IMR-90 (cell line): ENCODE results near the gene NR1H4. TPM values are rescaled to one million over a fixed set of nuclear protein-coding genes. Genes with fewer than 3 reads are reported as not detected.

ENCODE experiments used
- ATAC-seq: fragments of 200-7000 bp; cut with Tn5 transposase; 2 replicates; pipeline ENCODE4 v1.9.1; 2020; ENCODE audit warnings: low read depth, mild to moderate bottlenecking, moderate library complexity
- BruUV-seq: library from RNA; stranded (reverse); fragments of 400-500 nt; replicated peaks from 2 replicates; lab custom pipeline; 2021; lab: Mats Ljungman, UMichigan
- CTCF ChIA-PET: fragments of 300-600 bp; formaldehyde crosslinking; extraction: SDS; loops from one replicate; lab custom pipeline; 2021; ENCODE audit warnings: antibody characterized with exemption; lab: Yijun Ruan, JAX
- POLR2A ChIA-PET: fragments of 300-600 bp; sonication (Branson Sonifier 250); formaldehyde crosslinking; loops from one replicate; lab custom pipeline; 2022; ENCODE audit warnings: antibody characterized with exemption; ENCODE audit not compliant: unreplicated experiment; lab: Charles Lee
- DNase-seq: peaks from one replicate; pipeline ENCODE4 v3.0.0; 2013
- H2AFZ ChIP-seq: replicated peaks from 2 replicates; pipeline ENCODE3; 2013; ENCODE audit warnings: low read length, mild to moderate bottlenecking; ENCODE audit not compliant: poor library complexity
- H2AK5ac ChIP-seq: 2 replicates; pipeline ENCODE4 v1.6.1; 2013; ENCODE audit warnings: low read depth, low read length, inconsistent platforms
- H2AK9ac ChIP-seq: replicated peaks from 2 replicates; pipeline ENCODE3; 2013; ENCODE audit warnings: mild to moderate bottlenecking, low read depth, low read length, moderate library complexity; ENCODE audit not compliant: poor library complexity
- H2BK120ac ChIP-seq: 2 replicates; pipeline ENCODE4 v1.6.1; 2013; ENCODE audit warnings: low read depth, low read length, inconsistent platforms
- H2BK15ac ChIP-seq: 3 replicates; pipeline ENCODE4 v1.6.1; 2013; ENCODE audit warnings: low read depth, low read length, inconsistent platforms
- H2BK20ac ChIP-seq: 2 replicates; pipeline ENCODE4 v1.6.1; 2013; ENCODE audit warnings: low read depth, mild to moderate bottlenecking, inconsistent platforms, low read length, moderate library complexity
- H2BK5ac ChIP-seq: 2 replicates; pipeline ENCODE4 v1.6.1; 2013; ENCODE audit warnings: mild to moderate bottlenecking, low read depth, low read length, inconsistent platforms; ENCODE audit not compliant: poor library complexity, severe bottlenecking
- H3K14ac ChIP-seq: replicated peaks from 2 replicates; pipeline ENCODE4 v1.6.1; 2013; ENCODE audit warnings: low read depth, low read length, inconsistent platforms
- H3K18ac ChIP-seq: 2 replicates; pipeline ENCODE4 v1.6.1; 2013; ENCODE audit warnings: low read depth, low read length, control low read depth
- H3K23ac ChIP-seq: 2 replicates; pipeline ENCODE4 v1.6.1; 2013; ENCODE audit warnings: low read depth, low read length, inconsistent platforms
- H3K27ac ChIP-seq: 2 replicates; pipeline ENCODE4 v1.5.1; 2013; ENCODE audit warnings: mild to moderate bottlenecking, control low read depth, low read length; ENCODE audit not compliant: insufficient read depth
- H3K27me3 ChIP-seq: 2 replicates; pipeline ENCODE4 v1.6.1; 2013; ENCODE audit warnings: low read length; ENCODE audit not compliant: control insufficient read depth, insufficient read depth
- H3K36me3 ChIP-seq: 2 replicates; pipeline ENCODE4 v1.6.1; 2013; ENCODE audit warnings: low read length, mixed read lengths; ENCODE audit not compliant: control insufficient read depth, insufficient read depth
- H3K4ac ChIP-seq: 2 replicates; pipeline ENCODE4 v1.6.1; 2013; ENCODE audit warnings: low read depth, low read length, inconsistent platforms
- H3K4me1 ChIP-seq: 2 replicates; pipeline ENCODE4 v1.6.1; 2013; ENCODE audit warnings: low read length, mixed read lengths; ENCODE audit not compliant: control insufficient read depth, insufficient read depth
- H3K4me2 ChIP-seq: 2 replicates; pipeline ENCODE4 v1.6.1; 2013; ENCODE audit warnings: low read depth, mild to moderate bottlenecking, control low read depth, low read length, moderate library complexity
- H3K4me3 ChIP-seq: 2 replicates; pipeline ENCODE4 v1.5.1; 2013; ENCODE audit warnings: low read depth, mild to moderate bottlenecking, control low read depth, low read length, moderate library complexity; ENCODE audit not compliant: insufficient read depth
- H3K56ac ChIP-seq: 2 replicates; pipeline ENCODE4 v1.6.1; 2013; ENCODE audit warnings: low read length, inconsistent platforms; ENCODE audit not compliant: insufficient read depth; ENCODE audit errors: extremely low read depth
- H3K79me1 ChIP-seq, 2 experiments: 2 replicates each; pipeline ENCODE4 v1.6.1; 2013; ENCODE audit warnings: low read length in 2 of 2, inconsistent platforms in 1 of 2, low read depth in 1 of 2
- H3K9ac ChIP-seq: 2 replicates; pipeline ENCODE4 v1.6.1; 2013; ENCODE audit warnings: low read depth, low read length, control low read depth
- H3K9me1 ChIP-seq: 2 replicates; pipeline ENCODE4 v1.6.1; 2013; ENCODE audit warnings: low read length, inconsistent platforms; ENCODE audit not compliant: insufficient read depth
- H3K9me3 ChIP-seq: 2 replicates; pipeline ENCODE4 v1.6.1; 2013; ENCODE audit warnings: low read length; ENCODE audit not compliant: control insufficient read depth, insufficient read depth
- H4K20me1 ChIP-seq: 2 replicates; pipeline ENCODE4 v1.6.1; 2013; ENCODE audit warnings: low read length, inconsistent platforms; ENCODE audit not compliant: insufficient read depth
- H4K5ac ChIP-seq: 2 replicates; pipeline ENCODE4 v1.6.1; 2013; ENCODE audit warnings: mild to moderate bottlenecking, low read depth, low read length, control low read depth
- H4K8ac ChIP-seq, 2 experiments: 2 replicates each; pipeline ENCODE4 v1.6.1; 2013; ENCODE audit warnings: low read depth in 2 of 2, low read length in 2 of 2, control low read depth in 1 of 2, inconsistent platforms in 1 of 2
- H4K91ac ChIP-seq: 2 replicates; pipeline ENCODE4 v1.6.1; 2013; ENCODE audit warnings: low read depth, low read length, inconsistent platforms; ENCODE audit not compliant: insufficient read depth
- BHLHE40 ChIP-seq: fragments of 150-350 bp; IDR thresholded peaks from 2 replicates; pipeline ENCODE4 v1.6.1; 2016; ENCODE audit warnings: mild to moderate bottlenecking, low read depth, low read length
- CEBPB ChIP-seq: IDR thresholded peaks from 2 replicates; pipeline ENCODE4 v1.6.1; 2012; ENCODE audit warnings: low read depth, low read length, improper control_type of control experiment
- MAFK ChIP-seq: IDR thresholded peaks from 2 replicates; pipeline ENCODE4 v1.6.1; 2012; ENCODE audit warnings: low read depth, low read length, improper control_type of control experiment
- RAD21 ChIP-seq: IDR thresholded peaks from 2 replicates; pipeline ENCODE4 v1.6.1; 2012; ENCODE audit warnings: low read length, improper control_type of control experiment
- RFX5 ChIP-seq: IDR thresholded peaks from 2 replicates; pipeline ENCODE4 v1.8.0; 2012; ENCODE audit warnings: low read depth, mild to moderate bottlenecking, low read length, moderate library complexity
- WGBS, 2 experiments: methylation state at CpG; one replicate each; pipeline versions ENCODE4 v1.1.5 to v1.1.7; 2013; ENCODE audit warnings: missing lambda C conversion rate in 2 of 2; ENCODE audit not compliant: insufficient read length in 1 of 2; ENCODE audit errors: extremely low coverage in 2 of 2; 5-methylcytosine and 5-hydroxymethylcytosine counted together
- dilution Hi-C: fragments of 300-500 bp; cut with HindIII; formaldehyde crosslinking; loops from one replicate; pipeline ENCODE4 v1.14.3; 2018; ENCODE audit warnings: low sequenced_read_pairs; ENCODE audit not compliant: unreplicated experiment
- in situ Hi-C: fragments of 300-500 bp; cut with MboI; formaldehyde crosslinking; loops from 3 replicates; pipeline ENCODE4 v1.14.3; 2019; ENCODE audit warnings: low sequenced_read_pairs, inconsistent platforms, mixed read lengths
- intact Hi-C: fragments of 100-400 bp; cut with micrococcal nuclease; formaldehyde crosslinking; loops from 2 replicates; pipeline ENCODE4 v1.10.0; 2022
- polyA plus RNA-seq, 3 experiments: library from polyadenylated mRNA; depleted of rRNA; stranded (reverse); fragments of >200 nt; gene quantifications; 2 replicates each; pipeline ENCODE4 v1.2.3, GENCODE V29; 2012; ENCODE audit warnings: low replicate concordance in 1 of 3
- total RNA-seq: library from RNA; depleted of rRNA; stranded (reverse); fragments of >200 nt; gene quantifications from 2 replicates; pipeline ENCODE4 v1.2.3, GENCODE V29; 2012

NR1H4 gene
- total and polyA plus RNA-seq, 2 of the 4 experiments (the other 2 are of a cell fraction): not detected

- H4K20me1 ChIP-seq: no peaks in the 10 kb centered on the region
- H2AFZ ChIP-seq: no peak overlapping the region
- H3K18ac ChIP-seq: no peak overlapping the region
- H3K23ac ChIP-seq: no peak overlapping the region
- peaks cover 2% of the 10 kb centered on the region; the same call in 1 of the 2 replicates for H3K27me3 ChIP-seq
- in situ Hi-C loops (no loop called here), intact Hi-C loops (no loop called here), dilution Hi-C loops (no loop called here)
- no peak overlapping the region for H4K91ac ChIP-seq
- no peak overlapping the region for H2BK120ac ChIP-seq
- BruUV-seq: no TSS peak
- ATAC-seq (peak; percentile 63), DNase-seq (peak; percentile 18)
- H3K9ac ChIP-seq: no peak overlapping the region
- H3K9me1 ChIP-seq: no peaks in the 10 kb centered on the region
- no peak overlapping the region for H2BK15ac ChIP-seq
- no peak overlapping the region for H2BK5ac ChIP-seq
- H2BK20ac ChIP-seq: no peak overlapping the region
- no CpG with 5 or more reads among the region's 2 CpGs for WGBS, 2 experiments
- H2AK9ac ChIP-seq: no peak overlapping the region
- H3K79me1 ChIP-seq: no peaks in the 10 kb centered on the region
- H4K8ac ChIP-seq: no peak overlapping the region
- H3K4me3 ChIP-seq: no peak overlapping the region
- H3K4me1 ChIP-seq: no peaks in the 10 kb centered on the region
- CTCF ChIA-PET: no interaction called here
- H3K4ac ChIP-seq: no peak overlapping the region
- H3K27ac ChIP-seq: no peak overlapping the region
- no peaks in the 10 kb centered on the region for H3K36me3 ChIP-seq
- no peak overlapping the region for H3K4me2 ChIP-seq
- H3K56ac ChIP-seq: no peak overlapping the region
- POLR2A ChIA-PET: no interaction called here
- no peaks in the 10 kb centered on the region for H3K9me3 ChIP-seq
- H3K14ac ChIP-seq: no peak overlapping the region
- no peak overlapping the region for H4K5ac ChIP-seq
- no peak overlapping the region for H2AK5ac ChIP-seq
- no peak for TF ChIP-seq CEBPB
- TF ChIP-seq RAD21: no peak
- no peak for TF ChIP-seq BHLHE40
- no peak for TF ChIP-seq RFX5
- no peak for TF ChIP-seq MAFK
Observed at GRCh38 chr12:100564090-100564489, 90.4 kb downstream of the NR1H4 start.
